ENCODE data around the gene RDM1.

RDM1 gene, protein sequence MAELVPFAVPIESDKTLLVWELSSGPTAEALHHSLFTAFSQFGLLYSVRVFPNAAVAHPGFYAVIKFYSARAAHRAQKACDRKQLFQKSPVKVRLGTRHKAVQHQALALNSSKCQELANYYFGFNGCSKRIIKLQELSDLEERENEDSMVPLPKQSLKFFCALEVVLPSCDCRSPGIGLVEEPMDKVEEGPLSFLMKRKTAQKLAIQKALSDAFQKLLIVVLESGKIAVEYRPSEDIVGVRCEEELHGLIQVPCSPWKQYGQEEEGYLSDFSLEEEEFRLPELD
- long read RNA-seq, partial matches to known transcripts = 1 of 6 reads
- long read RNA-seq, other reads (novel, unspliced or antisense) = 1 of 6 reads

DNA sequence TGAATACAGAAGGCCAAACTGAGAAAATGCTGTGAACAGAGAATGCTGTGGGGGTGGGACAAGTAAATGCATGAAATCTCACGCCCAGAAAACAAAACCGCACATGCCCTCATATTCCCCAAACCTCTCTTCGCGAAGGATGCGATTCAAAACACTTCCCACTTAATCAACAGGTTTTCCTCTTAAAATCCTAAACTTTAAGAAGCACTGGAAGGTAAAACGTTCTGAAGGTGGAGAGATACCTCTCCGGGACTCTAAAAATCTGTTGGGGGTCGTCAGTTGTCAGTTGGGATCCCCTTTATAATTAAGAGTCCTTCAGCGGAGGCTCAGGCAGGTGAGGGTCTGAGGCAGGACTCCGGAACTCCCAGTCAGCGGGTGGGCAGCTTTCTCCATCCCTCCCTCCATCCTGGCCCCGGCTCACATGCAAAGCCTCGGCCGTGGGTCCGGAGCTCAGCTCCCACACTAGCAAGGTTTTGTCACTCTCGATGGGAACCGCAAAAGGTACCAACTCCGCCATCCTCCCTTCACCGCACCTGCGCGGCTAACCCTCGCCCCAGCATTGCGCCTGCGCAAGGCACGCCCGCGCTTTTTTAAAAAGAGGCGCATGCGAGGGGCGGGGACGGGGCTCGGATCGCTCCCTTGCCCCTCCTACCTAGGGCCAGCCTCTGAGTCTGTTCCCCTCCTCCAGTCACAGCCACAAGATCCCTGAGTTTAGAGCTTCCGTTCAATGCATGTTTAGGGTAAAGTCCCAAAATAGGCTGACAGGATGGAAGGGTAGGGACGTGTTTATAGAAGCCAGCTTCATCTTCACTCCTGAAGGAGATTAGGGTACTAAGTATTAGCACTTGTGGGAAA, at the start of gene RDM1:
Gene RDM1, minus strand, starts transcription at position 563 of the 855 bp plus-strand sequence. Its CDS starts 46 bp downstream, at position 517.
- peak within 1 kb of the TSS; percentile 73 for H3K4me3 ChIP-seq (replicated peaks; ENCODE audit: insufficient read depth, low read length)
- TF ChIP-seq GABPA (IDR thresholded peaks at IDR 0.05; ENCODE audit: low read depth) (no peak), SPI1 (IDR thresholded peaks at IDR 0.05; ENCODE audit: borderline replicate concordance, low read depth) (no peak), POLR2AphosphoS5 (IDR thresholded peaks at IDR 0.05; ENCODE audit: low read depth) (no peak)
- TF ChIP-seq, protein P1, sequence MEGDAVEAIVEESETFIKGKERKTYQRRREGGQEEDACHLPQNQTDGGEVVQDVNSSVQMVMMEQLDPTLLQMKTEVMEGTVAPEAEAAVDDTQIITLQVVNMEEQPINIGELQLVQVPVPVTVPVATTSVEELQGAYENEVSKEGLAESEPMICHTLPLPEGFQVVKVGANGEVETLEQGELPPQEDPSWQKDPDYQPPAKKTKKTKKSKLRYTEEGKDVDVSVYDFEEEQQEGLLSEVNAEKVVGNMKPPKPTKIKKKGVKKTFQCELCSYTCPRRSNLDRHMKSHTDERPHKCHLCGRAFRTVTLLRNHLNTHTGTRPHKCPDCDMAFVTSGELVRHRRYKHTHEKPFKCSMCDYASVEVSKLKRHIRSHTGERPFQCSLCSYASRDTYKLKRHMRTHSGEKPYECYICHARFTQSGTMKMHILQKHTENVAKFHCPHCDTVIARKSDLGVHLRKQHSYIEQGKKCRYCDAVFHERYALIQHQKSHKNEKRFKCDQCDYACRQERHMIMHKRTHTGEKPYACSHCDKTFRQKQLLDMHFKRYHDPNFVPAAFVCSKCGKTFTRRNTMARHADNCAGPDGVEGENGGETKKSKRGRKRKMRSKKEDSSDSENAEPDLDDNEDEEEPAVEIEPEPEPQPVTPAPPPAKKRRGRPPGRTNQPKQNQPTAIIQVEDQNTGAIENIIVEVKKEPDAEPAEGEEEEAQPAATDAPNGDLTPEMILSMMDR (IDR thresholded peaks at IDR 0.05; ENCODE audit: insufficient read depth, low read length) = no peak
- TF ChIP-seq, protein P2, sequence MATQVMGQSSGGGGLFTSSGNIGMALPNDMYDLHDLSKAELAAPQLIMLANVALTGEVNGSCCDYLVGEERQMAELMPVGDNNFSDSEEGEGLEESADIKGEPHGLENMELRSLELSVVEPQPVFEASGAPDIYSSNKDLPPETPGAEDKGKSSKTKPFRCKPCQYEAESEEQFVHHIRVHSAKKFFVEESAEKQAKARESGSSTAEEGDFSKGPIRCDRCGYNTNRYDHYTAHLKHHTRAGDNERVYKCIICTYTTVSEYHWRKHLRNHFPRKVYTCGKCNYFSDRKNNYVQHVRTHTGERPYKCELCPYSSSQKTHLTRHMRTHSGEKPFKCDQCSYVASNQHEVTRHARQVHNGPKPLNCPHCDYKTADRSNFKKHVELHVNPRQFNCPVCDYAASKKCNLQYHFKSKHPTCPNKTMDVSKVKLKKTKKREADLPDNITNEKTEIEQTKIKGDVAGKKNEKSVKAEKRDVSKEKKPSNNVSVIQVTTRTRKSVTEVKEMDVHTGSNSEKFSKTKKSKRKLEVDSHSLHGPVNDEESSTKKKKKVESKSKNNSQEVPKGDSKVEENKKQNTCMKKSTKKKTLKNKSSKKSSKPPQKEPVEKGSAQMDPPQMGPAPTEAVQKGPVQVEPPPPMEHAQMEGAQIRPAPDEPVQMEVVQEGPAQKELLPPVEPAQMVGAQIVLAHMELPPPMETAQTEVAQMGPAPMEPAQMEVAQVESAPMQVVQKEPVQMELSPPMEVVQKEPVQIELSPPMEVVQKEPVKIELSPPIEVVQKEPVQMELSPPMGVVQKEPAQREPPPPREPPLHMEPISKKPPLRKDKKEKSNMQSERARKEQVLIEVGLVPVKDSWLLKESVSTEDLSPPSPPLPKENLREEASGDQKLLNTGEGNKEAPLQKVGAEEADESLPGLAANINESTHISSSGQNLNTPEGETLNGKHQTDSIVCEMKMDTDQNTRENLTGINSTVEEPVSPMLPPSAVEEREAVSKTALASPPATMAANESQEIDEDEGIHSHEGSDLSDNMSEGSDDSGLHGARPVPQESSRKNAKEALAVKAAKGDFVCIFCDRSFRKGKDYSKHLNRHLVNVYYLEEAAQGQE (IDR thresholded peaks at IDR 0.05; ENCODE audit: insufficient replicate concordance, low read depth) = no peak

DNA sequence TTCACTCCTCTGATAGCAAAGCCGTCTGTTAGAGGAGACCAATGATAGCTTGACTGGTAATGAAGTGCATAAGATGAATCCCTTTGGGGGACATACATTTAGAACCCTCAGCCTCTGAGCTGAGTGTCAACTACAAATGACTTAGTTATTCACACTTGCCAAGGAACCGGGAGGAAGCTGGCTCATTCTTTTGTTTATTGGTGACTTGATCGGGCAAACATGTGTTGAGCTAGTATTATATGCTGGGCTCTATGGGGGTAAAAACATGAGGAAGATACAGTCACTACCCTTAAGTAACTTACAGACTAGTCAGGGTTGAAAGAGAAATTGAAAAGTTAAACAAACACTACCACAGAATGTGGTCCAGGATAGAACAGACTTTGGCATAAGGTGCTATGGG, 47.8 kb upstream of the RDM1 start:
- H3K27ac ChIP-seq (replicated peaks) = no peak overlapping the region
- TF ChIP-seq SPI1 (IDR thresholded peaks at IDR 0.05; ENCODE audit: borderline replicate concordance, low read depth) = no peak
- no peak for TF ChIP-seq POLR2AphosphoS5 (IDR thresholded peaks at IDR 0.05; ENCODE audit: low read depth)
- TF ChIP-seq, protein P1 (IDR thresholded peaks at IDR 0.05; ENCODE audit: insufficient read depth, low read length) = no peak
- TF ChIP-seq GABPA (IDR thresholded peaks at IDR 0.05; ENCODE audit: low read depth) = no peak
- TF ChIP-seq, protein P2 (IDR thresholded peaks at IDR 0.05; ENCODE audit: insufficient replicate concordance, low read depth) = no peak
- DNase-seq (ENCODE audit: low read depth in 1 of 2, low spot score in 1 of 2) = no peak
- H3K4me3 ChIP-seq (replicated peaks; ENCODE audit: insufficient read depth, low read length) = no peak overlapping the region
- no peaks in the 10 kb centered on the region for H3K27me3 ChIP-seq (ENCODE audit: insufficient read depth, poor library complexity, severe bottlenecking)

More for the DNA sequence above, at the start of gene RDM1:
- Histone ChIP-seq H3K27ac (replicated peaks) (no peak within 1 kb of the TSS), H3K27me3 (ENCODE audit: insufficient read depth, poor library complexity, severe bottlenecking) (no peaks in the 10 kb centered on the region)
- DNase-seq (ENCODE audit: low read depth in 1 of 2, low spot score in 1 of 2) = peak; percentile 50 to 71

DNA sequence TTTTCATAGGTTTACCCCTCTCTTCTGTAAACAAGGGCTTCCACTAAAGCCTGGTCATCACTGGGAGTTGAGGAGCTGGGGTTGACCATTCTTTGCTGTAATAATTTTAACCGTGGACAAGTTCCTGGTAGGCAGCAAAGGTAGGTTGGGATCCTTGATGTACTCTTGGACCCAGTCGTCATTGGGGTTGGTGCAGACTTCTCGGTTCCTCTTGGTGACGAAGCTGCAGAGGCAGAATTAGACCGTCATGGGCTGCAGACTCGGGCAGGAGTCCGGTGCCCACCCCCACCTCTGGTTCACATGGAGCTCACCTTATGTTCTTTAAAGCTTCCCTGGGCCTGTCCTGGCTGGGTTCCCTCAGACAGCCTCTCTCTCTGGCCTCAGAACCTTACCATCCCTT, 46.9 kb upstream of the RDM1 start:
- TF ChIP-seq GABPA (IDR thresholded peaks at IDR 0.05; ENCODE audit: low read depth) = no peak
- no peak for TF ChIP-seq SPI1 (IDR thresholded peaks at IDR 0.05; ENCODE audit: borderline replicate concordance, low read depth)
- TF ChIP-seq POLR2AphosphoS5 (IDR thresholded peaks at IDR 0.05; ENCODE audit: low read depth) = no peak
- TF ChIP-seq, protein P2 (IDR thresholded peaks at IDR 0.05; ENCODE audit: insufficient replicate concordance, low read depth) = no peak
- TF ChIP-seq, protein P1 (IDR thresholded peaks at IDR 0.05; ENCODE audit: insufficient read depth, low read length) = no peak
- DNase-seq (ENCODE audit: low read depth in 1 of 2, low spot score in 1 of 2) = no peak
- H3K27me3 ChIP-seq (ENCODE audit: insufficient read depth, poor library complexity, severe bottlenecking) = no peaks in the 10 kb centered on the region
- no peak overlapping the region for H3K27ac ChIP-seq (replicated peaks)
- no peak overlapping the region for H3K4me3 ChIP-seq (replicated peaks; ENCODE audit: insufficient read depth, low read length)
